Measurements from ENCODE around the gene CMTM5. TPM values are rescaled to one million over a fixed set of nuclear protein-coding genes. Genes with fewer than 3 reads are reported as not detected.

Gene CMTM5
- total and polyA plus RNA-seq, 10 donors, result 1.3 to 13.0 (median 4.1) TPM

- intact Hi-C loops (cut with DNase I; ENCODE audit: low total_unique reads), result loop anchor here (5.0 kb wide), 1 partner anchor 115 kb away; no protein-coding TSS in a partner anchor
- Histone ChIP-seq H3K27ac (no peak overlapping the region), H3K27me3 (replicated peaks in 1 of 7) (peaks cover 0 to 43% (median 3%) of the 10 kb centered on the region in 7 donors), H3K4me3 (no peak overlapping the region), H3K9me3 (no peaks in the 10 kb centered on the region), H3K36me3 (no peaks in the 10 kb centered on the region), H3K4me1 (no peaks in the 10 kb centered on the region)
- no peak for DNase-seq
- WGBS, 5 donors, result 33 to 43% (median 36%) methylated on average over 3 of the region's 3 CpGs
- TF ChIP-seq POLR2A (IDR thresholded peaks at IDR 0.05) (no peak), CTCF (IDR thresholded peaks at IDR 0.05 in 8 of 11, conservative IDR thresholded peaks at IDR 0.05 in 3 of 11) (no peak), POLR2AphosphoS5 (IDR thresholded peaks at IDR 0.05) (no peak)
Measured at GRCh38 chr14:23381871-23382270, 5.0 kb downstream of the CMTM5 start.

- H3K9me3 ChIP-seq, result no peaks in the 10 kb centered on the region
- intact Hi-C loops (cut with DNase I; ENCODE audit: low total_unique reads), result loop anchor here (5.0 kb wide), 1 partner anchor 115 kb away; no protein-coding TSS in a partner anchor
- H3K27ac ChIP-seq, result no peak overlapping the region
- TF ChIP-seq POLR2AphosphoS5 (IDR thresholded peaks at IDR 0.05), result no peak
- no peak for TF ChIP-seq POLR2A (IDR thresholded peaks at IDR 0.05)
- no peak for TF ChIP-seq CTCF (IDR thresholded peaks at IDR 0.05 in 8 of 11, conservative IDR thresholded peaks at IDR 0.05 in 3 of 11)
- WGBS, 5 donors, result 77 to 98% (median 95%) methylated on average over 5 to 6 of the region's 6 CpGs
- no peak overlapping the region for H3K4me3 ChIP-seq
- no peaks in the 10 kb centered on the region for H3K36me3 ChIP-seq
- no peaks in the 10 kb centered on the region for H3K4me1 ChIP-seq
- DNase-seq, result no peak
- peaks cover 0 to 43% (median 3%) of the 10 kb centered on the region in 7 donors for H3K27me3 ChIP-seq (replicated peaks in 1 of 7)
Measured at GRCh38 chr14:23382276-23382675, 5.4 kb downstream of the CMTM5 start.

- intact Hi-C loops (cut with DNase I; ENCODE audit: low total_unique reads), result loop anchor here (5.0 kb wide), 1 partner anchor 116 kb away; no protein-coding TSS in a partner anchor
- H3K4me3 ChIP-seq, result no peak overlapping the region
Measured at GRCh38 chr14:23382731-23383440, 6.0 kb downstream of the CMTM5 start.

More at GRCh38 chr14:23382731-23383440, 6.0 kb downstream of the CMTM5 start:
- H3K27me3 ChIP-seq (replicated peaks in 1 of 7), result peaks cover 0 to 43% (median 3%) of the 10 kb centered on the region in 7 donors
- WGBS, 5 donors, result 50 to 61% (median 55%) methylated on average over 10 of the region's 10 CpGs
- no peaks in the 10 kb centered on the region for H3K4me1 ChIP-seq
- TF ChIP-seq POLR2A (IDR thresholded peaks at IDR 0.05), result no peak
- TF ChIP-seq CTCF (IDR thresholded peaks at IDR 0.05 in 8 of 11, conservative IDR thresholded peaks at IDR 0.05 in 3 of 11), result no peak
- no peak for TF ChIP-seq POLR2AphosphoS5 (IDR thresholded peaks at IDR 0.05)
- H3K27ac ChIP-seq, result no peak overlapping the region
- H3K9me3 ChIP-seq, result no peaks in the 10 kb centered on the region
- no peaks in the 10 kb centered on the region for H3K36me3 ChIP-seq
- no peak for DNase-seq

Measured in spleen (tissue), 11 donors.